ENCODE results near the gene SNRK. TPM values are rescaled to one million over a fixed set of nuclear protein-coding genes. Genes with fewer than 3 reads are reported as not detected.
"Not testable (repeated sequence)": the region's sequence is repeated elsewhere in the genome, so short reads cannot be mapped to it uniquely, and the experiment has no call there.

Gene SNRK
- total RNA-seq, 1 experiment from 2014 or later, result 53.3 TPM

- BruUV-seq (replicated peaks), result no TSS peak
- 0 out of 2 replicates have a peak, but pooled peaks cover 4% of the 10 kb centered on the region for H3K9me3 ChIP-seq (ENCODE audit: low read length)
- H3K4me2 ChIP-seq (ENCODE audit: low read length), result no peak overlapping the region
- TF ChIP-seq EZH2phosphoT487 (IDR thresholded peaks at IDR 0.05; ENCODE audit: borderline replicate concordance, low read length) (no peak), CTCF (conservative IDR thresholded peaks at IDR 0.05; ENCODE audit: low read depth, low read length) (no peak), EZH2 (IDR thresholded peaks at IDR 0.05; ENCODE audit: low read length, unreplicated experiment) (no peak)
- no peak overlapping the region for H2AFZ ChIP-seq (ENCODE audit: low read length)
- no peaks in the 10 kb centered on the region for H3K79me2 ChIP-seq (ENCODE audit: low read length)
- H3K9ac ChIP-seq (ENCODE audit: low read length), result no peak overlapping the region
- H3K9me2 ChIP-seq (replicated peaks; ENCODE audit: low read length), result no peaks in the 10 kb centered on the region
- CTCF ChIA-PET, result no interaction called here
- no peak for ATAC-seq
- no peaks in the 10 kb centered on the region for H3K27me3 ChIP-seq (ENCODE audit: low read length)
- intact Hi-C loops (cut with micrococcal nuclease), result loop anchor here (10.0 kb wide), 1 partner anchor 141 kb away; no protein-coding TSS in a partner anchor
- H3K4me1 ChIP-seq (ENCODE audit: insufficient read depth, low read length), result no peaks in the 10 kb centered on the region
- POLR2A ChIA-PET (ENCODE audit: unreplicated experiment), result no interaction called here
- H3F3A ChIP-seq (ENCODE audit: low read length, unreplicated experiment), result no peaks in the 10 kb centered on the region
- no peak for DNase-seq
- peaks cover 38% of the 10 kb centered on the region for H3K36me3 ChIP-seq (ENCODE audit: low read depth, low read length)
- no peak overlapping the region for H3K4me3 ChIP-seq (ENCODE audit: low read length)
- no peak overlapping the region for H3K27ac ChIP-seq (ENCODE audit: low read length)
- no peaks in the 10 kb centered on the region for H4K20me1 ChIP-seq (ENCODE audit: low read length)
These were observed 67.1 kb downstream of the SNRK start for GRCh38 chr3:43353393-43353792.

GRCh38 chr3:43353923-43354670 lies 67.8 kb downstream of the SNRK start:
- TF ChIP-seq EZH2 (IDR thresholded peaks at IDR 0.05; ENCODE audit: low read length, unreplicated experiment) (no peak), EZH2phosphoT487 (IDR thresholded peaks at IDR 0.05; ENCODE audit: borderline replicate concordance, low read length) (no peak), CTCF (conservative IDR thresholded peaks at IDR 0.05; ENCODE audit: low read depth, low read length) (no peak)
- no peak overlapping the region for H3K27ac ChIP-seq (ENCODE audit: low read length)
- no peak overlapping the region for H3K9ac ChIP-seq (ENCODE audit: low read length)
- intact Hi-C loops (cut with micrococcal nuclease), result loop anchor here (10.0 kb wide), 1 partner anchor 141 kb away; no protein-coding TSS in a partner anchor
- ATAC-seq, result no peak
- H3K79me2 ChIP-seq (ENCODE audit: low read length), result no peaks in the 10 kb centered on the region
- no peaks in the 10 kb centered on the region for H3K27me3 ChIP-seq (ENCODE audit: low read length)
- TSS peak; percentile 5 for BruUV-seq (replicated peaks)
- no peaks in the 10 kb centered on the region for H3F3A ChIP-seq (ENCODE audit: low read length, unreplicated experiment)
- POLR2A ChIA-PET (ENCODE audit: unreplicated experiment), result no interaction called here
- H3K9me3 ChIP-seq (ENCODE audit: low read length), result 0 out of 2 replicates have a peak, but pooled peaks cover 4% of the 10 kb centered on the region
- no peaks in the 10 kb centered on the region for H3K4me1 ChIP-seq (ENCODE audit: insufficient read depth, low read length)
- no peak overlapping the region for H3K4me2 ChIP-seq (ENCODE audit: low read length)
- no peaks in the 10 kb centered on the region for H4K20me1 ChIP-seq (ENCODE audit: low read length)
- H3K4me3 ChIP-seq (ENCODE audit: low read length), result no peak overlapping the region
- no peak overlapping the region for H2AFZ ChIP-seq (ENCODE audit: low read length)
- H3K36me3 ChIP-seq (ENCODE audit: low read depth, low read length), result peaks cover 31% of the 10 kb centered on the region
- H3K9me2 ChIP-seq (replicated peaks; ENCODE audit: low read length), result no peaks in the 10 kb centered on the region
- DNase-seq, result no peak
- CTCF ChIA-PET, result no interaction called here

- DNase-seq, CTCF ChIA-PET: not testable (repeated sequence)
These were observed 69.7 kb downstream of the SNRK start for GRCh38 chr3:43356033-43356432.

More at GRCh38 chr3:43356033-43356432, 69.7 kb downstream of the SNRK start:
- ATAC-seq; H3K4me2 ChIP-seq (ENCODE audit: low read length); H3K9ac ChIP-seq (ENCODE audit: low read length); POLR2A ChIA-PET (ENCODE audit: unreplicated experiment); H3K4me1 ChIP-seq (ENCODE audit: insufficient read depth, low read length); H3K4me3 ChIP-seq (ENCODE audit: low read length); H3K79me2 ChIP-seq (ENCODE audit: low read length); H3K27ac ChIP-seq (ENCODE audit: low read length); H3K9me2 ChIP-seq (replicated peaks; ENCODE audit: low read length); H3K9me3 ChIP-seq (ENCODE audit: low read length); BruUV-seq (replicated peaks); H3F3A ChIP-seq (ENCODE audit: low read length, unreplicated experiment); H4K20me1 ChIP-seq (ENCODE audit: low read length); H2AFZ ChIP-seq (ENCODE audit: low read length); H3K27me3 ChIP-seq (ENCODE audit: low read length): not testable (repeated sequence)
- peaks cover 20% of the 10 kb centered on the region for H3K36me3 ChIP-seq (ENCODE audit: low read depth, low read length)
- intact Hi-C loops (cut with micrococcal nuclease), result loop anchor here (10.0 kb wide), 1 partner anchor 139 kb away; no protein-coding TSS in a partner anchor
